ENCODE measurements around the gene OVAAL. TPM values are rescaled to one million over a fixed set of nuclear protein-coding genes. Genes with fewer than 3 reads are reported as not detected.

The OVAAL gene
- total RNA-seq, 1 experiment from 2014 or later, result not detected

GRCh38 chr1:180524915-180525714 is 33.6 kb upstream of the OVAAL start:
- no peak for DNase-seq
- POLR2A ChIA-PET, result no interaction called here
- BruUV-seq (replicated peaks), result no TSS peak
- Histone ChIP-seq H3K4me3 (ENCODE audit: low read depth, low read length) (no peak overlapping the region), H3K4me1 (peaks cover 66% of the 10 kb centered on the region), H3K36me3 (ENCODE audit: control insufficient read depth, insufficient read depth, low read length) (no peaks in the 10 kb centered on the region), H3K27me3 (replicated peaks; ENCODE audit: control insufficient read depth, insufficient read depth, low read length) (no peaks in the 10 kb centered on the region), H3K9me3 (no peaks in the 10 kb centered on the region)
- peaks cover 69% of the 10 kb centered on the region for H3K4me1 Mint-ChIP-seq (ENCODE audit: low read depth, unreplicated experiment)
- H3K4me3 Mint-ChIP-seq (ENCODE audit: unreplicated experiment), result no peak overlapping the region
- CTCF ChIA-PET, result no interaction called here
- peaks cover 12% of the 10 kb centered on the region for H3K36me3 Mint-ChIP-seq (ENCODE audit: insufficient read depth, unreplicated experiment)
- no peaks in the 10 kb centered on the region for H3K27me3 Mint-ChIP-seq (ENCODE audit: insufficient read depth, unreplicated experiment)
- H3K27ac Mint-ChIP-seq (ENCODE audit: unreplicated experiment), result peak overlapping the region; percentile 70
- no peak for TF ChIP-seq CTCF (IDR thresholded peaks at IDR 0.05; ENCODE audit: insufficient read depth in 1 of 2, low read depth in 1 of 2, low read length in 1 of 2, severe bottlenecking in 1 of 2, unreplicated experiment in 1 of 2)
- intact Hi-C loops (cut with micrococcal nuclease; ENCODE audit: unreplicated experiment), result no loop called here
- peaks cover 16% of the 10 kb centered on the region for H3K9me3 Mint-ChIP-seq (ENCODE audit: unreplicated experiment)

GRCh38 chr1:180525715-180526039 is 33.1 kb upstream of the OVAAL start:
- BruUV-seq (replicated peaks), result no TSS peak
- H3K4me1 ChIP-seq, result peaks cover 62% of the 10 kb centered on the region
- POLR2A ChIA-PET, result no interaction called here
- Mint-ChIP-seq H3K4me1 (ENCODE audit: low read depth, unreplicated experiment) (peaks cover 71% of the 10 kb centered on the region), H3K36me3 (ENCODE audit: insufficient read depth, unreplicated experiment) (peaks cover 12% of the 10 kb centered on the region), H3K27me3 (ENCODE audit: insufficient read depth, unreplicated experiment) (no peaks in the 10 kb centered on the region), H3K9me3 (ENCODE audit: unreplicated experiment) (peaks cover 16% of the 10 kb centered on the region), H3K27ac (ENCODE audit: unreplicated experiment) (peak overlapping the region; percentile 70), H3K4me3 (ENCODE audit: unreplicated experiment) (no peak overlapping the region)
- no peak for TF ChIP-seq CTCF (IDR thresholded peaks at IDR 0.05; ENCODE audit: insufficient read depth in 1 of 2, low read depth in 1 of 2, low read length in 1 of 2, severe bottlenecking in 1 of 2, unreplicated experiment in 1 of 2)
- no peak overlapping the region for H3K4me3 ChIP-seq (ENCODE audit: low read depth, low read length)
- H3K36me3 ChIP-seq (ENCODE audit: control insufficient read depth, insufficient read depth, low read length), result no peaks in the 10 kb centered on the region
- intact Hi-C loops (cut with micrococcal nuclease; ENCODE audit: unreplicated experiment), result no loop called here
- no peaks in the 10 kb centered on the region for H3K9me3 ChIP-seq
- no peaks in the 10 kb centered on the region for H3K27me3 ChIP-seq (replicated peaks; ENCODE audit: control insufficient read depth, insufficient read depth, low read length)
- CTCF ChIA-PET, result no interaction called here
- no peak for DNase-seq

GRCh38 chr1:180527101-180527669 is 31.6 kb upstream of the OVAAL start:
- peaks cover 4% of the 10 kb centered on the region for H3K36me3 Mint-ChIP-seq (ENCODE audit: insufficient read depth, unreplicated experiment)
- TF ChIP-seq CTCF (IDR thresholded peaks at IDR 0.05; ENCODE audit: insufficient read depth in 1 of 2, low read depth in 1 of 2, low read length in 1 of 2, severe bottlenecking in 1 of 2, unreplicated experiment in 1 of 2), result no peak
- H3K9me3 ChIP-seq, result no peaks in the 10 kb centered on the region
- BruUV-seq (replicated peaks), result no TSS peak
- peaks cover 50% of the 10 kb centered on the region for H3K4me1 ChIP-seq
- H3K27me3 Mint-ChIP-seq (ENCODE audit: insufficient read depth, unreplicated experiment), result no peaks in the 10 kb centered on the region
- H3K27me3 ChIP-seq (replicated peaks; ENCODE audit: control insufficient read depth, insufficient read depth, low read length), result no peaks in the 10 kb centered on the region
- no peaks in the 10 kb centered on the region for H3K36me3 ChIP-seq (ENCODE audit: control insufficient read depth, insufficient read depth, low read length)
- DNase-seq, result peak; percentile 60 to 85
- CTCF ChIA-PET, result no interaction called here
- H3K27ac Mint-ChIP-seq (ENCODE audit: unreplicated experiment), result peak overlapping the region; percentile 70
- POLR2A ChIA-PET, result no interaction called here
- intact Hi-C loops (cut with micrococcal nuclease; ENCODE audit: unreplicated experiment), result no loop called here
- peak overlapping the region; percentile 11 for H3K4me3 Mint-ChIP-seq (ENCODE audit: unreplicated experiment)
- H3K9me3 Mint-ChIP-seq (ENCODE audit: unreplicated experiment), result peaks cover 16% of the 10 kb centered on the region
- peaks cover 59% of the 10 kb centered on the region for H3K4me1 Mint-ChIP-seq (ENCODE audit: low read depth, unreplicated experiment)
- no peak overlapping the region for H3K4me3 ChIP-seq (ENCODE audit: low read depth, low read length)
